GM23338 (cell line): ENCODE data around the gene RBAK. TPM values are rescaled to one million over a fixed set of nuclear protein-coding genes. Genes with fewer than 3 reads are reported as not detected.
"Not testable (repeated sequence)": the region's sequence is repeated elsewhere in the genome, so short reads cannot be mapped to it uniquely, and the experiment has no call there.

ENCODE experiments used
- ATAC-seq: fragments of 200-7000 bp; cut with Tn5 transposase; 3 replicates; pipeline ENCODE4 v1.9.1; 2020
- DNase-seq: peaks from one replicate; pipeline ENCODE4 v3.0.0-alpha.2; 2015; ENCODE audit warnings: low spot score
- H2AFZ ChIP-seq: fragments of 200-600 bp; sonication (generic); 2 replicates; pipeline ENCODE4 v1.8.0; 2016; ENCODE audit warnings: antibody characterized with exemption, mild to moderate bottlenecking, moderate library complexity
- H3F3A ChIP-seq: fragments of 200-600 bp; sonication (generic); replicated peaks from 2 replicates; pipeline ENCODE4 v1.8.0; 2017; ENCODE audit warnings: antibody characterized with exemption, mixed run types, low read depth
- H3K27ac ChIP-seq: fragments of 200-600 bp; sonication (generic); 2 replicates; pipeline ENCODE4 v1.6.1; 2016; ENCODE audit warnings: low read depth
- H3K27me3 ChIP-seq: fragments of 200-600 bp; sonication (generic); 2 replicates; pipeline ENCODE4 v1.8.0; 2016; ENCODE audit warnings: mild to moderate bottlenecking, mixed run types, moderate library complexity; ENCODE audit not compliant: insufficient read depth
- H3K36me3 ChIP-seq: fragments of 200-600 bp; sonication (generic); 2 replicates; pipeline ENCODE4 v1.8.0; 2016; ENCODE audit warnings: mild to moderate bottlenecking; ENCODE audit not compliant: insufficient read depth
- H3K4me1 ChIP-seq: fragments of 200-600 bp; sonication (generic); 2 replicates; pipeline ENCODE4 v1.8.0; 2016; ENCODE audit warnings: mild to moderate bottlenecking, moderate library complexity; ENCODE audit not compliant: insufficient read depth
- H3K4me2 ChIP-seq: fragments of 200-600 bp; sonication (generic); 2 replicates; pipeline ENCODE4 v1.7.1; 2017; ENCODE audit warnings: mixed run types
- H3K4me3 ChIP-seq: fragments of 200-600 bp; sonication (generic); 2 replicates; pipeline ENCODE4 v1.6.1; 2016; ENCODE audit warnings: mixed run types
- H3K79me2 ChIP-seq: fragments of 200-600 bp; sonication (generic); replicated peaks from 2 replicates; pipeline ENCODE4 v1.8.0; 2017; ENCODE audit warnings: mild to moderate bottlenecking; ENCODE audit not compliant: insufficient read depth
- H3K9me2 ChIP-seq: fragments of 200-600 bp; sonication (generic); 2 replicates; pipeline ENCODE4 v1.8.0; 2017; ENCODE audit not compliant: insufficient read depth
- H4K20me1 ChIP-seq: fragments of 200-600 bp; sonication (generic); replicated peaks from 2 replicates; pipeline ENCODE4 v1.8.0; 2017; ENCODE audit warnings: mild to moderate bottlenecking; ENCODE audit not compliant: insufficient read depth
- H3K27ac Mint-ChIP-seq: 2 replicates; pipeline ENCODE4 v1.8.0; 2020; ENCODE audit warnings: inconsistent platforms, mild to moderate bottlenecking, moderate library complexity, mixed read lengths
- H3K27me3 Mint-ChIP-seq: 3 replicates; pipeline ENCODE4 v1.8.0; 2022; ENCODE audit warnings: low read depth, mild to moderate bottlenecking, moderate library complexity, mixed read lengths, inconsistent platforms; ENCODE audit not compliant: insufficient read depth, poor library complexity
- H3K36me3 Mint-ChIP-seq: 3 replicates; pipeline ENCODE4 v1.8.0; 2021; ENCODE audit warnings: low read depth, mild to moderate bottlenecking, inconsistent platforms, moderate library complexity, mixed read lengths
- H3K4me1 Mint-ChIP-seq: 3 replicates; pipeline ENCODE4 v1.8.0; 2020; ENCODE audit warnings: mild to moderate bottlenecking, inconsistent platforms, mixed read lengths
- H3K4me3 Mint-ChIP-seq: 3 replicates; pipeline ENCODE4 v1.8.0; 2021; ENCODE audit warnings: moderate library complexity, mild to moderate bottlenecking, inconsistent platforms, mixed read lengths
- H3K9me3 Mint-ChIP-seq: 3 replicates; pipeline ENCODE4 v1.8.0; 2020; ENCODE audit warnings: moderate library complexity, mild to moderate bottlenecking, inconsistent platforms, mixed read lengths
- CTCF ChIP-seq, 2 experiments: fragments of 200-600 bp in 1 of 2; sonication (generic) in 1 of 2; conservative IDR thresholded peaks; 2 replicates each; pipeline versions ENCODE4 v1.5.1 to v1.6.1; 2016 to 2017; ENCODE audit warnings: antibody characterized with exemption in 2 of 2, low read depth in 2 of 2, mild to moderate bottlenecking in 2 of 2, moderate library complexity in 1 of 2
- EZH2 ChIP-seq: fragments of 200-600 bp; sonication (generic); IDR thresholded peaks from one replicate; pipeline ENCODE4 v1.8.0; 2017; ENCODE audit warnings: antibody characterized with exemption, mild to moderate bottlenecking, low read depth; ENCODE audit not compliant: unreplicated experiment
- EZH2phosphoT487 ChIP-seq: fragments of 200-600 bp; sonication (generic); IDR thresholded peaks from one replicate; pipeline ENCODE4 v1.8.1; 2018; ENCODE audit warnings: antibody characterized with exemption; ENCODE audit not compliant: unreplicated experiment
- POLR2AphosphoS5 ChIP-seq: IDR thresholded peaks from 2 replicates; pipeline ENCODE4 v1.6.1; 2016; ENCODE audit warnings: antibody characterized with exemption, low read depth
- REST ChIP-seq: IDR thresholded peaks from one replicate; pipeline ENCODE4 v1.6.1; 2018; ENCODE audit warnings: antibody characterized with exemption; ENCODE audit not compliant: unreplicated experiment
- STAT1 ChIP-seq: IDR thresholded peaks from one replicate; pipeline ENCODE4 v1.6.1; 2016; ENCODE audit warnings: antibody characterized with exemption; ENCODE audit not compliant: unreplicated experiment
- ZNF114 ChIP-seq: fragments of 250-450 bp; sonication (Bioruptor Pico); IDR thresholded peaks from 2 replicates; pipeline ENCODE4 v1.5.0; 2020; ENCODE audit warnings: mild to moderate bottlenecking, moderate library complexity
- ZNF331 ChIP-seq: fragments of 250-450 bp; sonication (Bioruptor Pico); IDR thresholded peaks from 2 replicates; pipeline ENCODE4 v1.5.0; 2020; ENCODE audit warnings: low read depth, mild to moderate bottlenecking, moderate library complexity
- polyA plus RNA-seq: library from polyadenylated mRNA; unstranded; fragments of >200 nt; fragmentation: Nextera tagmentation; extraction: Ambion mirVana; gene quantifications from 2 replicates; pipeline ENCODE4 v1.2.1, GENCODE V29; 2016
- total RNA-seq: library from RNA; depleted of rRNA; stranded (reverse); fragments of >200 nt; shearing (Covaris generic); gene quantifications from 2 replicates; pipeline ENCODE4 v1.2.3, GENCODE V29; 2014

The RBAK gene
- total and polyA plus RNA-seq, 2 experiments from 2014 or later: 6.5 to 15.2 TPM

GRCh38 chr7:5050676-5051075, 5.0 kb downstream of the RBAK start:
- H4K20me1 ChIP-seq: no peaks in the 10 kb centered on the region
- H3K4me3 ChIP-seq: no peak overlapping the region
- Mint-ChIP-seq H3K27ac (no peak overlapping the region), H3K9me3 (peaks cover 62% of the 10 kb centered on the region), H3K4me1 (no peaks in the 10 kb centered on the region), H3K36me3 (peaks cover 89% of the 10 kb centered on the region), H3K27me3 (peaks cover 8% of the 10 kb centered on the region), H3K4me3 (no peak overlapping the region)
- H3K79me2 ChIP-seq: peaks cover 61% of the 10 kb centered on the region
- TF ChIP-seq ZNF331 (CRISPR knock-in tag): no peak
- TF ChIP-seq ZNF114 (CRISPR knock-in tag): no peak
- no peak for TF ChIP-seq CTCF (conservative IDR thresholded peaks at IDR 0.05; ENCODE audit: low read depth in 2 of 2)
- no peak for TF ChIP-seq POLR2AphosphoS5
- no peak for TF ChIP-seq EZH2
- TF ChIP-seq EZH2phosphoT487: no peak
- no peak for TF ChIP-seq REST
- TF ChIP-seq STAT1: no peak
- H3K27ac ChIP-seq: no peak overlapping the region
- no peak overlapping the region for H2AFZ ChIP-seq
- no peak overlapping the region for H3K4me2 ChIP-seq
- H3K36me3 ChIP-seq: peaks cover 31% of the 10 kb centered on the region
- H3K9me2 ChIP-seq: no peaks in the 10 kb centered on the region
- H3K27me3 ChIP-seq: no peaks in the 10 kb centered on the region
- H3K4me1 ChIP-seq: no peaks in the 10 kb centered on the region
- no peaks in the 10 kb centered on the region for H3F3A ChIP-seq
- ATAC-seq (no peak), DNase-seq (no peak)

GRCh38 chr7:5051731-5052130, 6.1 kb downstream of the RBAK start:
- not testable (repeated sequence) for H3K27me3 ChIP-seq, H2AFZ ChIP-seq, H3K27ac ChIP-seq, H3F3A ChIP-seq, ATAC-seq, H4K20me1 ChIP-seq, H3K4me3 ChIP-seq, H3K4me2 ChIP-seq, H3K4me3 Mint-ChIP-seq, H3K27me3 Mint-ChIP-seq, H3K4me1 Mint-ChIP-seq, H3K9me2 ChIP-seq, H3K4me1 ChIP-seq, H3K27ac Mint-ChIP-seq, DNase-seq
- H3K36me3 Mint-ChIP-seq: peaks cover 96% of the 10 kb centered on the region
- H3K79me2 ChIP-seq: peaks cover 54% of the 10 kb centered on the region
- peaks cover 31% of the 10 kb centered on the region for H3K36me3 ChIP-seq
- peaks cover 69% of the 10 kb centered on the region for H3K9me3 Mint-ChIP-seq
